SK-N-SH (cell line): ENCODE data around the gene ANO10. TPM values are rescaled to one million over a fixed set of nuclear protein-coding genes. Genes with fewer than 3 reads are reported as not detected.

ENCODE experiments used
- CTCF ChIA-PET: fragments of 300-600, 350-600 bp; formaldehyde crosslinking; extraction: SDS; loops from one replicate; lab custom pipeline; 2021; lab: Yijun Ruan, JAX
- POLR2A ChIA-PET: fragments of 350-600 bp; sonication (Branson Sonifier 250); formaldehyde crosslinking; extraction: SDS; loops from one replicate; lab custom pipeline; 2020; ENCODE audit warnings: antibody characterized with exemption, inconsistent platforms; lab: Yijun Ruan, JAX
- DNase-seq: peaks from one replicate; pipeline ENCODE4 v3.0.0; 2012
- H2AFZ ChIP-seq: fragments of 200-600 bp; sonication (generic); 2 replicates; pipeline ENCODE4 v1.8.1; 2016; ENCODE audit warnings: antibody characterized with exemption, mild to moderate bottlenecking, low read depth
- H3F3A ChIP-seq: fragments of 200-600 bp; sonication (generic); replicated peaks from 2 replicates; pipeline ENCODE3; 2016; ENCODE audit warnings: antibody characterized with exemption, mild to moderate bottlenecking; ENCODE audit not compliant: insufficient read depth
- H3K27ac ChIP-seq, 2 experiments: fragments of 200-500 bp in 1 of 2; fragments of 200-600 bp in 1 of 2; sonication (Bioruptor generic) in 1 of 2; sonication (generic), shearing (Covaris generic) in 1 of 2; 2 replicates each; pipeline versions ENCODE4 v1.5.1 to v1.6.1; 2014 to 2016; ENCODE audit warnings: low read depth in 2 of 2, inconsistent platforms in 1 of 2, low read length in 1 of 2, mild to moderate bottlenecking in 1 of 2, mixed read lengths in 1 of 2
- H3K27me3 ChIP-seq: fragments of 200-600 bp; sonication (generic), shearing (Covaris generic); 2 replicates; pipeline ENCODE4 v1.6.1; 2016; ENCODE audit warnings: mixed run types; ENCODE audit not compliant: insufficient read depth
- H3K36me3 ChIP-seq, 2 experiments: fragments of 200-500 bp in 1 of 2; fragments of 200-600 bp in 1 of 2; sonication (Bioruptor generic) in 1 of 2; sonication (generic) in 1 of 2; replicated peaks in 1 of 2; 2 replicates each; pipeline versions ENCODE3 to v1.5.1; 2014 to 2016; ENCODE audit warnings: low read length in 1 of 2, mild to moderate bottlenecking in 1 of 2; ENCODE audit not compliant: insufficient read depth in 2 of 2, control insufficient read depth in 1 of 2
- H3K4me1 ChIP-seq, 2 experiments: fragments of 200-500 bp in 1 of 2; fragments of 200-600 bp in 1 of 2; sonication (Bioruptor generic) in 1 of 2; sonication (generic), shearing (Covaris generic) in 1 of 2; 2 replicates each; pipeline versions ENCODE4 v1.5.1 to v1.6.1; 2014 to 2016; ENCODE audit warnings: low read depth in 1 of 2, low read length in 1 of 2, mixed run types in 1 of 2; ENCODE audit not compliant: insufficient read depth in 2 of 2, control insufficient read depth in 1 of 2
- H3K4me2 ChIP-seq: fragments of 200-600 bp; sonication (generic), shearing (Covaris generic); 2 replicates; pipeline ENCODE4 v1.6.1; 2017; ENCODE audit warnings: mixed run types
- H3K4me3 ChIP-seq, 2 experiments: fragments of 200-500 bp in 1 of 2; fragments of 200-600 bp in 1 of 2; sonication (Bioruptor generic) in 1 of 2; sonication (generic), shearing (Covaris generic) in 1 of 2; 2 replicates each; pipeline versions ENCODE4 v1.5.1 to v1.8.1; 2014 to 2016; ENCODE audit warnings: low read depth in 2 of 2, inconsistent platforms in 1 of 2, low read length in 1 of 2, mild to moderate bottlenecking in 1 of 2, mixed read lengths in 1 of 2, moderate library complexity in 1 of 2
- H3K79me2 ChIP-seq: fragments of 200-600 bp; sonication (generic); 2 replicates; pipeline ENCODE4 v1.8.1; 2017; ENCODE audit warnings: mild to moderate bottlenecking; ENCODE audit not compliant: insufficient read depth
- H3K9ac ChIP-seq: fragments of 200-600 bp; sonication (generic); 2 replicates; pipeline ENCODE4 v1.6.1; 2017; ENCODE audit warnings: mixed run types
- H3K9me2 ChIP-seq: fragments of 200-600 bp; sonication (generic); 2 replicates; pipeline ENCODE4 v1.6.1; 2017; ENCODE audit warnings: mixed run types
- H3K9me3 ChIP-seq: fragments of 200-600 bp; sonication (generic); 2 replicates; pipeline ENCODE4 v1.6.1; 2017; ENCODE audit warnings: mixed run types, mild to moderate bottlenecking, moderate library complexity
- H4K20me1 ChIP-seq: fragments of 200-600 bp; sonication (generic); 2 replicates; pipeline ENCODE4 v1.6.1; 2017; ENCODE audit warnings: mild to moderate bottlenecking, mixed run types; ENCODE audit not compliant: insufficient read depth
- CHD2 ChIP-seq: fragments of 150-350 bp; IDR thresholded peaks from 2 replicates; pipeline ENCODE4 v1.6.1; 2018; ENCODE audit warnings: low read length; ENCODE audit not compliant: partially characterized antibody
- ELF1 ChIP-seq: IDR thresholded peaks from 2 replicates; pipeline ENCODE4 v1.4.0; 2012
- EZH2phosphoT487 ChIP-seq: fragments of 200-600 bp; sonication (generic); IDR thresholded peaks from 2 replicates; pipeline ENCODE4 v1.6.1; 2017; ENCODE audit warnings: low read depth, mixed run types, mild to moderate bottlenecking, antibody characterized with exemption, moderate library complexity, borderline replicate concordance
- FOXJ3 ChIP-seq: sonication (generic); formaldehyde crosslinking; IDR thresholded peaks from 2 replicates; pipeline ENCODE4 v1.5.1; 2020; ENCODE audit warnings: mild to moderate bottlenecking, missing genetic modification reagents
- FOXM1 ChIP-seq: IDR thresholded peaks from 2 replicates; pipeline ENCODE4 v1.4.0; 2012; ENCODE audit warnings: low read depth, mild to moderate bottlenecking
- GATA2 ChIP-seq: sonication (generic); formaldehyde crosslinking; IDR thresholded peaks from 2 replicates; pipeline ENCODE4 v1.5.0; 2020; ENCODE audit warnings: mild to moderate bottlenecking, missing genetic modification reagents
- JUND ChIP-seq: IDR thresholded peaks from 2 replicates; pipeline ENCODE4 v1.4.0; 2012
- MEF2A ChIP-seq: IDR thresholded peaks from 2 replicates; pipeline ENCODE4 v1.4.0; 2012; ENCODE audit warnings: low read depth, borderline replicate concordance
- MXI1 ChIP-seq: IDR thresholded peaks from 2 replicates; pipeline ENCODE4 v1.6.1; 2012; ENCODE audit warnings: mild to moderate bottlenecking, low read depth, low read length, improper control_type of control experiment
- NFIC ChIP-seq: IDR thresholded peaks from 2 replicates; pipeline ENCODE4 v1.4.0; 2012; ENCODE audit warnings: borderline replicate concordance
- NRF1 ChIP-seq: IDR thresholded peaks from 2 replicates; pipeline ENCODE4 v1.6.1; 2012; ENCODE audit warnings: low read depth, mild to moderate bottlenecking, low read length
- PBX3 ChIP-seq: IDR thresholded peaks from 2 replicates; pipeline ENCODE4; 2012
- POLR2AphosphoS5 ChIP-seq: IDR thresholded peaks from 2 replicates; pipeline ENCODE4 v1.6.1; 2012; ENCODE audit warnings: low read depth, low read length
- REST ChIP-seq: IDR thresholded peaks from 2 replicates; pipeline ENCODE4 v1.6.1; 2012; ENCODE audit warnings: mild to moderate bottlenecking, low read depth, low read length, moderate library complexity
- RFX5 ChIP-seq: IDR thresholded peaks from 2 replicates; pipeline ENCODE4 v1.6.1; 2012; ENCODE audit warnings: mild to moderate bottlenecking, improper control_type of control experiment, low read length
- SIN3A ChIP-seq: IDR thresholded peaks from 2 replicates; pipeline ENCODE4 v1.6.1; 2012; ENCODE audit warnings: low read depth, mild to moderate bottlenecking, low read length, moderate library complexity, borderline replicate concordance
- YY1 ChIP-seq: IDR thresholded peaks from 2 replicates; pipeline ENCODE4 v1.4.0; 2012; ENCODE audit warnings: low read depth, mild to moderate bottlenecking
- WGBS: methylation state at CpG from one replicate; pipeline ENCODE4 v1.1.6; 2017; ENCODE audit warnings: low lambda C conversion rate; 5-methylcytosine and 5-hydroxymethylcytosine counted together
- polyA plus RNA-seq, 3 experiments: library from polyadenylated mRNA; depleted of rRNA; stranded (reverse); fragments of >200 nt; gene quantifications; 2 replicates each; pipeline ENCODE4 v1.2.3, GENCODE V29; 2012

ANO10 gene
- polyA plus RNA-seq, 1 of the 3 experiments (the other 2 are of a cell fraction) = 16.8 TPM

- TF ChIP-seq RFX5 = no peak
These were observed 95.7 kb downstream of the ANO10 start (continued) for GRCh38 chr3:43525941-43526607.

GRCh38 chr3:43525386-43525785, 96.4 kb downstream of the ANO10 start:
- Histone ChIP-seq H3K9me2 (no peaks in the 10 kb centered on the region), H3K79me2 (no peaks in the 10 kb centered on the region), H3K9me3 (no peaks in the 10 kb centered on the region), H3F3A (no peaks in the 10 kb centered on the region), H3K4me2 (no peak overlapping the region), H3K4me1 (no peaks in the 10 kb centered on the region), H3K4me3 (no peak overlapping the region), H3K27ac (no peak overlapping the region), H3K27me3 (no peaks in the 10 kb centered on the region)
- 91% methylated on average over 2 of the region's 2 CpGs for WGBS
- no peak for DNase-seq
- CTCF ChIA-PET = no interaction called here
- POLR2A ChIA-PET = no interaction called here
- TF ChIP-seq CHD2 (no peak), EZH2phosphoT487 (no peak), MEF2A (no peak), POLR2AphosphoS5 (no peak), FOXM1 (no peak), JUND (no peak), PBX3 (no peak), MXI1 (no peak), NFIC (no peak), FOXJ3 (no peak), GATA2 (no peak), SIN3A (no peak), REST (no peak), NRF1 (no peak), RFX5 (no peak), YY1 (no peak), ELF1 (no peak)
- TF ChIP-seq, all 33 proteins: peak for 0
- H4K20me1 ChIP-seq = no peaks in the 10 kb centered on the region
- no peak overlapping the region for H3K9ac ChIP-seq
- no peak overlapping the region for H2AFZ ChIP-seq
- H3K36me3 ChIP-seq = peaks cover 2 to 16% of the 10 kb centered on the region in 2 experiments
